C4-2B (cell line): ENCODE data around the gene SMURF1.

Experiments used
- CTCF ChIP-seq: fragments of 450-650 bp; conservative IDR thresholded peaks from 2 replicates; pipeline ENCODE4 v1.5.1; 2017; ENCODE audit warnings: mild to moderate bottlenecking
- ZFX ChIP-seq: fragments of 450-650 bp; IDR thresholded peaks from 2 replicates; pipeline ENCODE4 v1.6.1; 2017

GRCh38 chr7:99032928-99033327 is 111.0 kb downstream of the SMURF1 start:
- TF ChIP-seq CTCF (no peak), ZFX (no peak)
